Heart left ventricle (tissue), 16 donors: Measurements from ENCODE around the gene ST6GALNAC2. TPM values are rescaled to one million over a fixed set of nuclear protein-coding genes. Genes with fewer than 3 reads are reported as not detected.

Experiments
- ATAC-seq, 4 donors: fragments of 200-7000 bp; cut with Tn5 transposase; one replicate each; pipeline ENCODE4 v1.9.1; 2020 to 2022; ENCODE audit warnings: moderate library complexity in 4 of 4, mild to moderate bottlenecking in 3 of 4, moderate number of reproducible peaks in 1 of 4
- DNase-seq, 5 donors: peaks; one replicate each; pipeline ENCODE4 v3.0.0-alpha.2; 2020
- H3K27ac ChIP-seq, 12 donors: fragments of 200-600 bp; sonication (generic) in 4 of 12; one replicate each; pipeline versions ENCODE4 v1.5.0 to v1.8.0; 2016 to 2022; ENCODE audit warnings: mild to moderate bottlenecking in 2 of 12
- H3K27me3 ChIP-seq, 9 donors: fragments of 200-600 bp; sonication (generic) in 2 of 9; one replicate each; pipeline versions ENCODE4 v1.5.1 to v1.8.0; 2016 to 2022; ENCODE audit warnings: mild to moderate bottlenecking in 3 of 9
- H3K36me3 ChIP-seq, 9 donors: fragments of 200-600 bp; sonication (generic) in 2 of 9; one replicate each; pipeline versions ENCODE4 v1.5.0 to v1.8.0; 2018 to 2022; ENCODE audit warnings: mild to moderate bottlenecking in 2 of 9
- H3K4me1 ChIP-seq, 12 donors: fragments of 200-600 bp; sonication (generic) in 4 of 12; one replicate each; pipeline versions ENCODE4 v1.5.0 to v1.8.0; 2016 to 2022; ENCODE audit warnings: mild to moderate bottlenecking in 3 of 12
- H3K4me3 ChIP-seq, 12 donors: fragments of 200-600 bp; sonication (generic) in 4 of 12; one replicate each; pipeline versions ENCODE4 v1.5.0 to v1.8.0; 2017 to 2022; ENCODE audit warnings: mild to moderate bottlenecking in 9 of 12, moderate library complexity in 4 of 12
- H3K9me3 ChIP-seq, 12 donors: fragments of 200-600 bp; sonication (generic) in 4 of 12; one replicate each; pipeline versions ENCODE4 v1.5.0 to v1.8.0; 2016 to 2022; ENCODE audit warnings: mild to moderate bottlenecking in 1 of 12
- CTCF ChIP-seq, 12 donors: fragments of 200-600 bp; sonication (generic) in 4 of 12; IDR thresholded peaks; one replicate each; pipeline versions ENCODE4 v1.5.0 to v1.8.0; 2018 to 2022; ENCODE audit warnings: antibody characterized with exemption in 12 of 12, mild to moderate bottlenecking in 5 of 12
- POLR2A ChIP-seq, 2 donors: fragments of 450-650 bp; IDR thresholded peaks; one replicate each; pipeline ENCODE4 v1.6.1; 2017; ENCODE audit warnings: antibody characterized with exemption in 2 of 2, mild to moderate bottlenecking in 2 of 2, moderate library complexity in 2 of 2
- WGBS, 4 donors: extraction: QIAGEN DNeasy Blood & Tissue Kit in 2 of 4; methylation state at CpG; one replicate each; pipeline versions ENCODE4 v1.1.5 to v1.1.7; 2013 to 2018; 5-methylcytosine and 5-hydroxymethylcytosine counted together
- intact Hi-C, 10 donors: fragments of 100-400 bp; cut with DNase I; formaldehyde crosslinking; loops; one replicate each; pipeline versions ENCODE4 v1.11.1 to v1.14.2; 2022
- polyA plus RNA-seq, 2 donors: library from polyadenylated mRNA; stranded (reverse); fragments of 200-250 nt; gene quantifications; one replicate each; pipeline ENCODE4 v1.2.3, GENCODE V29; 2013
- total RNA-seq, 9 donors: library from RNA; depleted of rRNA in 2 of 9; stranded (reverse); fragments of >200 nt in 2 of 9; fragmentation: NEBNext Ultra II Directional in 3 of 9; extraction: Animal tissue kit (Norgen Biotek cat#: 25700) in 3 of 9; gene quantifications; one replicate each; pipeline versions ENCODE4 v1.1.0 to v1.2.4, GENCODE V29; 2016 to 2023
- donor health status: ischemic (EF 13 %, LVEDD 7.1; RV severe dilation, severe dysfunction).
- donor health status: healthy with polysubstance abuse.
- donor health status: DM: no; HTN: yes; CAD: no.
- donor health status: DM: no; HTN: no; CAD: no.
- donor health status: ischemic (EF 25% LVEDD 6.9; RV normal size, moderate dysfunction).
- donor health status: ischemic (EF 25% LVEDD 5.7; RV mildly dilated, moderate dysfunction).
- donor health status: healthy.
- donor health status: DM: yes; HTN: yes; CAD: no.
- donor health status: ischemic (EF 35%, LVEDD 5.7; RV mildly dilated, moderate dysfunction).
- donor health status: nonischemic (EF 11% LVEDD 7.7; RV severe dilation, severe dysfunction).
- donor health status: DM: yes; HTN: yes; CAD: no.
- donor health status: PGD.
- donor health status: ischemic (EF 29% LVEDD 5.4; RV normal size, mild dysfunction).
- donor health status: nonischemic (EF 23%, LVEDD 6.1; RV moderate dilation, normal function).

ST6GALNAC2 gene
- total and polyA plus RNA-seq, 11 donors = 2.1 to 7.8 (median 4.9) TPM

- Histone ChIP-seq H3K27me3 (no peaks in the 10 kb centered on the region), H3K27ac (peak overlapping the region in 10 of 12 donors; percentile 6 to 84 (median 36)), H3K4me1 (peaks cover 5 to 65% (median 43%) of the 10 kb centered on the region in 12 donors), H3K9me3 (no peaks in the 10 kb centered on the region), H3K4me3 (no peak overlapping the region), H3K36me3 (peaks cover 0 to 59% (median 39%) of the 10 kb centered on the region in 9 donors)
- DNase-seq = peak in 2 of 5 donors; percentile 57 to 59
- WGBS, 4 donors = 33 to 61% (median 47%) methylated on average over 6 of the region's 6 CpGs
- intact Hi-C loops = loop anchor here in 3 of 10 donors (10.0 kb wide), 2 partner anchors 152 to 162 kb away; partner anchors contain the start of genes MXRA7 (in 2 of the 3), JMJD6 (in 1 of the 3) and METTL23 (in 1 of the 3)
- TF ChIP-seq CTCF (IDR thresholded peaks at IDR 0.05) = no peak
- TF ChIP-seq POLR2A (IDR thresholded peaks at IDR 0.05) = no peak
- ATAC-seq = peak in 3 of 4 donors; percentile 63 to 73 (median 65)
These were observed 22.9 kb downstream of the ST6GALNAC2 start for GRCh38 chr17:76562734-76563148.

- Histone ChIP-seq H3K27me3 (no peaks in the 10 kb centered on the region), H3K36me3 (peaks cover 0 to 59% (median 39%) of the 10 kb centered on the region in 9 donors), H3K27ac (peak overlapping the region in 11 of 12 donors; percentile 30 to 84 (median 62)), H3K4me3 (no peak overlapping the region), H3K9me3 (no peaks in the 10 kb centered on the region), H3K4me1 (peaks cover 5 to 58% (median 39%) of the 10 kb centered on the region in 12 donors)
- TF ChIP-seq CTCF (IDR thresholded peaks at IDR 0.05) (no peak), POLR2A (IDR thresholded peaks at IDR 0.05) (no peak)
- intact Hi-C loops = loop anchor here in 3 of 10 donors (10.0 kb wide), 2 partner anchors 153 to 163 kb away; partner anchors contain the start of genes MXRA7 (in 2 of the 3), JMJD6 (in 1 of the 3) and METTL23 (in 1 of the 3)
- ATAC-seq = no peak
- peak in 1 of 5 donors; percentile 26 for DNase-seq
- 45 to 64% (median 48%) methylated on average over 5 of the region's 5 CpGs for WGBS, 4 donors
These were observed 23.8 kb downstream of the ST6GALNAC2 start for GRCh38 chr17:76561799-76562268.

GRCh38 chr17:76561332-76561731 lies 24.3 kb downstream of the ST6GALNAC2 start:
- no peak overlapping the region for H3K4me3 ChIP-seq
- intact Hi-C loops = loop anchor here in 3 of 10 donors (10.0 kb wide), 2 partner anchors 153 to 163 kb away; partner anchors contain the start of genes MXRA7 (in 2 of the 3), JMJD6 (in 1 of the 3) and METTL23 (in 1 of the 3)

More at GRCh38 chr17:76561332-76561731, 24.3 kb downstream of the ST6GALNAC2 start:
- Histone ChIP-seq H3K9me3 (no peaks in the 10 kb centered on the region), H3K4me1 (peaks cover 5 to 63% (median 43%) of the 10 kb centered on the region in 12 donors), H3K36me3 (peaks cover 0 to 58% (median 38%) of the 10 kb centered on the region in 9 donors), H3K27ac (peak overlapping the region in 10 of 12 donors; percentile 30 to 84 (median 63)), H3K27me3 (no peaks in the 10 kb centered on the region)
- peak in 1 of 5 donors; percentile 5 for DNase-seq
- WGBS, 4 donors = 59 to 69% (median 64%) methylated on average over 7 of the region's 7 CpGs
- no peak for ATAC-seq
- no peak for TF ChIP-seq CTCF (IDR thresholded peaks at IDR 0.05)
- no peak for TF ChIP-seq POLR2A (IDR thresholded peaks at IDR 0.05)
